Lower lobe of right lung (tissue), 2 donors: ENCODE measurements around the gene COMMD10. TPM values are rescaled to one million over a fixed set of nuclear protein-coding genes. Genes with fewer than 3 reads are reported as not detected.

Source experiments
- ATAC-seq, 2 donors: fragments of 200-7000 bp; cut with Tn5 transposase; one replicate each; pipeline ENCODE4 v1.9.1; 2020 to 2022; ENCODE audit warnings: mild to moderate bottlenecking in 2 of 2, moderate library complexity in 2 of 2
- DNase-seq: peaks from one replicate; pipeline ENCODE4 v3.0.0-alpha.2; 2020
- H3K27ac ChIP-seq: fragments of 200-600 bp; one replicate; pipeline ENCODE4 v1.8.0; 2022
- H3K27me3 ChIP-seq: fragments of 200-600 bp; one replicate; pipeline ENCODE4 v1.8.0; 2022; ENCODE audit warnings: low read depth
- H3K36me3 ChIP-seq: fragments of 200-600 bp; one replicate; pipeline ENCODE4 v1.8.0; 2022; ENCODE audit warnings: mild to moderate bottlenecking
- H3K4me1 ChIP-seq: fragments of 200-600 bp; one replicate; pipeline ENCODE4 v1.8.0; 2022
- H3K4me3 ChIP-seq: fragments of 200-600 bp; one replicate; pipeline ENCODE4 v1.8.0; 2022; ENCODE audit warnings: mild to moderate bottlenecking
- H3K9me3 ChIP-seq: fragments of 200-600 bp; one replicate; pipeline ENCODE4 v1.8.0; 2022
- intact Hi-C: fragments of 100-400 bp; cut with DNase I; formaldehyde crosslinking; loops from one replicate; pipeline ENCODE4 v1.11.0; 2022
- total RNA-seq: library from RNA; stranded (reverse); fragmentation: NEBNext Ultra II Directional; extraction: Animal tissue kit (Norgen Biotek cat#: 25700); gene quantifications from one replicate; pipeline ENCODE4 v1.2.1, GENCODE V29; 2021
- TF ChIP-seq, protein P1 (sequence below): fragments of 200-600 bp; IDR thresholded peaks from one replicate; pipeline ENCODE4 v1.8.0; 2022; ENCODE audit warnings: antibody characterized with exemption, mild to moderate bottlenecking
- donor health status: DM: no; HTN: yes; CAD: no; lungs with severe emphysema.

The COMMD10 gene
- total RNA-seq, 1 donor from 2014 or later: 33.8 TPM

DNA sequence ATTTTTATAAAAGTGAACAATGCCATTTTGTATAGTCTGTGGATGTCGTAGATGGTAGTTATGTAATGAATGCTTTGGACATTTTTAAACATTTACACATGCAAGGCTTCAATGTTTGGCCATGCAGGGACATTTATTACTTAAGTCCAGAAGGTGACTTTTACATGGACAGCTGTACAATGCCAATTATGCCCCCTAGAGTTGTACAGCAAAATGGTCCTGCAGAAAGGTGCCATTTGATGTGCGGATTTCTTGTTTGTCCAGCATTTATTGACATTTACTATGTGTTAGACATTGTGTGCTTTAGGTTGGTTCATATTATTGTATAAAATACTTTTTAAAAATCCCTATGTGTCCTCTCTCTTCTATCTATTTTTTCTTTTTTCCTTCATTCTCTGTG is 22.5 kb upstream of the COMMD10 start:
- DNase-seq: no peak
- Histone ChIP-seq H3K27ac (no peak overlapping the region), H3K4me1 (no peaks in the 10 kb centered on the region), H3K27me3 (peaks cover 3% of the 10 kb centered on the region), H3K36me3 (no peaks in the 10 kb centered on the region), H3K9me3 (no peaks in the 10 kb centered on the region), H3K4me3 (no peak overlapping the region)
- TF ChIP-seq, protein P1, sequence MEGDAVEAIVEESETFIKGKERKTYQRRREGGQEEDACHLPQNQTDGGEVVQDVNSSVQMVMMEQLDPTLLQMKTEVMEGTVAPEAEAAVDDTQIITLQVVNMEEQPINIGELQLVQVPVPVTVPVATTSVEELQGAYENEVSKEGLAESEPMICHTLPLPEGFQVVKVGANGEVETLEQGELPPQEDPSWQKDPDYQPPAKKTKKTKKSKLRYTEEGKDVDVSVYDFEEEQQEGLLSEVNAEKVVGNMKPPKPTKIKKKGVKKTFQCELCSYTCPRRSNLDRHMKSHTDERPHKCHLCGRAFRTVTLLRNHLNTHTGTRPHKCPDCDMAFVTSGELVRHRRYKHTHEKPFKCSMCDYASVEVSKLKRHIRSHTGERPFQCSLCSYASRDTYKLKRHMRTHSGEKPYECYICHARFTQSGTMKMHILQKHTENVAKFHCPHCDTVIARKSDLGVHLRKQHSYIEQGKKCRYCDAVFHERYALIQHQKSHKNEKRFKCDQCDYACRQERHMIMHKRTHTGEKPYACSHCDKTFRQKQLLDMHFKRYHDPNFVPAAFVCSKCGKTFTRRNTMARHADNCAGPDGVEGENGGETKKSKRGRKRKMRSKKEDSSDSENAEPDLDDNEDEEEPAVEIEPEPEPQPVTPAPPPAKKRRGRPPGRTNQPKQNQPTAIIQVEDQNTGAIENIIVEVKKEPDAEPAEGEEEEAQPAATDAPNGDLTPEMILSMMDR: no peak
- intact Hi-C loops: no loop called here
- ATAC-seq: no peak

DNA sequence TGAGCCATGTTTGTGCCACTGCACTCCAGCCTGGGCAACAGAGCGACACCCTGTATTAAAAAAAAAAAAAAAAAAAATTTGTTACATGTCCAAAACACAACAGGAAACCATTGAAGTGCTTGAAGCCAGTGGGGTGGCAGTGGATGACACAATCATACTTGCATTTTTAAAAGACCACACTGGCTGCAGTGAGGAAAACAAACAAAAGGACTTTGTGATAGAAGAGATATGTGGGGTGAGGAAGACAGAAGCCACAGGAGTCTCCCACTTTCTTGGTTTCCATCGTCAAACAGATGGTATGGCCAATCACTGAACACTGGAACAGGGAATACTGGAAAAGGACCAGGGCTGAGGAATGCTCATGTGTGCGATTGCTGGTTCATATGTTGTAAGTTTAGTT is 20.9 kb upstream of the COMMD10 start:
- Histone ChIP-seq H3K4me1 (peaks cover 3% of the 10 kb centered on the region), H3K9me3 (no peaks in the 10 kb centered on the region), H3K27me3 (peaks cover 3% of the 10 kb centered on the region), H3K4me3 (no peak overlapping the region), H3K36me3 (no peaks in the 10 kb centered on the region), H3K27ac (no peak overlapping the region)
- DNase-seq (no peak), ATAC-seq (no peak)
- TF ChIP-seq, protein P1: no peak
- intact Hi-C loops: no loop called here

GRCh38 chr5:116068028-116068632 is 16.7 kb upstream of the COMMD10 start:
- DNase-seq (no peak), ATAC-seq (peak in 1 of 2 donors; percentile 61)
- Histone ChIP-seq H3K9me3 (no peaks in the 10 kb centered on the region), H3K27ac (no peak overlapping the region), H3K4me1 (peaks cover 3% of the 10 kb centered on the region), H3K27me3 (peaks cover 3% of the 10 kb centered on the region), H3K4me3 (no peak overlapping the region), H3K36me3 (no peaks in the 10 kb centered on the region)
- intact Hi-C loops: loop anchor here (5.0 kb wide), 1 partner anchor 436 kb away; no protein-coding TSS in a partner anchor
- TF ChIP-seq, protein P1: peak; percentile 88

- intact Hi-C loops: no loop called here
- ATAC-seq: no peak
- no peak for DNase-seq
- no peaks in the 10 kb centered on the region for H3K9me3 ChIP-seq
- H3K27ac ChIP-seq: no peak overlapping the region
- H3K27me3 ChIP-seq: peaks cover 3% of the 10 kb centered on the region
- H3K4me1 ChIP-seq: peaks cover 3% of the 10 kb centered on the region
- TF ChIP-seq, protein P1: no peak
- H3K36me3 ChIP-seq: no peaks in the 10 kb centered on the region
- no peak overlapping the region for H3K4me3 ChIP-seq
Observed at GRCh38 chr5:116071211-116071610, 13.6 kb upstream of the COMMD10 start.

GRCh38 chr5:116075191-116075831 is 9.5 kb upstream of the COMMD10 start:
- Histone ChIP-seq H3K27ac (no peak overlapping the region), H3K36me3 (no peaks in the 10 kb centered on the region), H3K27me3 (no peaks in the 10 kb centered on the region), H3K9me3 (no peaks in the 10 kb centered on the region), H3K4me3 (no peak overlapping the region), H3K4me1 (no peaks in the 10 kb centered on the region)
- TF ChIP-seq, protein P1: no peak
- ATAC-seq: no peak
- no peak for DNase-seq
- intact Hi-C loops: no loop called here
